ENCODE results near the gene MAMLD1.

Gene MAMLD1

GRCh38 chrX:150531467-150531866 is 168.3 kb downstream of the MAMLD1 start:
- no peak for DNase-seq (ENCODE audit: low spot score)
- no peak for TF ChIP-seq CTCF (IDR thresholded peaks at IDR 0.05; ENCODE audit: extremely low read depth, insufficient read depth, missing control alignments)
- in situ Hi-C loops (cut with MboI; ENCODE audit: low pct_unique_long_range_greater_than_20kb, low sequenced_read_pairs, unreplicated experiment): no loop called here

- no peak for TF ChIP-seq CTCF (IDR thresholded peaks at IDR 0.05; ENCODE audit: extremely low read depth, insufficient read depth, missing control alignments)
- DNase-seq (ENCODE audit: low spot score): no peak
- in situ Hi-C loops (cut with MboI; ENCODE audit: low pct_unique_long_range_greater_than_20kb, low sequenced_read_pairs, unreplicated experiment): no loop called here
Measured at GRCh38 chrX:150533863-150534262, 170.7 kb downstream of the MAMLD1 start.

DNA sequence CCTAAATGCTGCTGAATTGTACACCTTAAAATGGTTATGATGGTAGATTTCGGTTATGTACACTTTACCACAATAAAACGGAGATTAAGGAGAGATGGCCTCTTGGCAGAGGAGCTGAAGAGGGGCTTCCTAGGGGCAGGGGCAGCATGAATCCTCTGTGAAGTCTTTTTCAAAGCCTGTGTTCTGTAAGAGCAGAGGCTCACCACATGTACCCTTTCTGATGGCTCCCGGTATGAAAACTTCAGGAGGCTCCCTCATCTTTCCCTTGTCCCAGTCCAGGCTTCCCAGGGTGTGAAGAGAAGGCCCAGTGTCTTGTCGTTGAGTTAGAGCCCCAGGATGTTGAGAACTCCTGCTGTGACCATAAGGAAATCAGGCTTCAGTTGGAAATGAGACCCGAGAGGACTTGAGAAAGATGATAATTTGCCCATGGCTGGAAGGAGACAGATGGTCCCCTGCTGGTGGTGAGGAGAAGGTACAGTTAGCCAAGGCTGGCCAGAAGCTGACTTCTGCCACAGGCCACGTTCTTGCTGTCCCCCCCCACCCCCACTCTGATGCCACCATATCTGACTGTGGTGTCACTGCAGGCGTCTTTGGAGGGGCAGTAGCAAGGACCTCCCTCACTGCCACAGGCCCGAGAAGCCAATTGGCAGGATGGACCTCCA is 173.5 kb downstream of the MAMLD1 start:
- no peak for DNase-seq (ENCODE audit: low spot score)
- in situ Hi-C loops (cut with MboI; ENCODE audit: low pct_unique_long_range_greater_than_20kb, low sequenced_read_pairs, unreplicated experiment): no loop called here
- peak; percentile 11 for TF ChIP-seq CTCF (IDR thresholded peaks at IDR 0.05; ENCODE audit: extremely low read depth, insufficient read depth, missing control alignments)

DNA sequence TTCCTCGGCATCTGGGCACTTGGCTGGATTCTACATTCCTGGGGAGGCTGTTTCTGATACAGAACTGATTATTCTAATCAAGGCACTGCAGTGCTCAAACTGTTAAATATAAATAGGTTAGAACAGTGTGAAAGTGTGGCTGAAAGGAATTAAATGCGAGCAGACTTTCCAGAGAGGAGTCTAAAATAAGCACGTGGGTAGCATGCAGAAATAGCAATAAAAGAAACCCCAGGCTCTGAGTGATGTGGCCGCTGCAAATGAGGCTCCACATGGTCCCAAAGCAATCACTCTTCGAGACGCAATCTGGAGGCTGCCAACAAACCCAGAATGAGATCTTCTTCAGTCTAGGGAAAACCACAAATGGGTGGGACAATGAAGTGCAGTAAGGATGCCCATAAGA is 174.7 kb downstream of the MAMLD1 start:
- no peak for DNase-seq (ENCODE audit: low spot score)
- in situ Hi-C loops (cut with MboI; ENCODE audit: low pct_unique_long_range_greater_than_20kb, low sequenced_read_pairs, unreplicated experiment): no loop called here
- no peak for TF ChIP-seq CTCF (IDR thresholded peaks at IDR 0.05; ENCODE audit: extremely low read depth, insufficient read depth, missing control alignments)

DNA sequence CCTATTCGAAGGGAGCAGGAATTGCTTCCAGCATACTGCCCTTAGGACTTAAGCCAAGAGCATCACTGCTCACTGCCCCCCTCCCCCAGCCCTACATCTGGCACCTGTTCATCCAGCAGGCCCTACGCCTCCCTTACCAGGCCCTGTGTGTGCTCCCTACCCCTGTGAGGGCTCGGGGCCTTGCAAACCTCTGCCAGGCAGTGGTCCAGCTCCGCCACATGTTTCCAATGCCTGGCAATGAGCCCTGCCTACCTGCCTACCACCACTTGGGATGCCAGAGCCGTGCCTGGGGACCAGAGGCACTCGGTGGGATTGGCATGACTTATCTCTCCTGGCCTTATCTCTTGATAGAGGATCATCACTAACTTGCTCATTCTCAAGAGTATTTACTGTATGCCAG is 177.8 kb downstream of the MAMLD1 start:
- TF ChIP-seq CTCF (IDR thresholded peaks at IDR 0.05; ENCODE audit: extremely low read depth, insufficient read depth, missing control alignments): no peak
- no peak for DNase-seq (ENCODE audit: low spot score)
- in situ Hi-C loops (cut with MboI; ENCODE audit: low pct_unique_long_range_greater_than_20kb, low sequenced_read_pairs, unreplicated experiment): no loop called here

- no peak for TF ChIP-seq CTCF (IDR thresholded peaks at IDR 0.05; ENCODE audit: extremely low read depth, insufficient read depth, missing control alignments)
- DNase-seq (ENCODE audit: low spot score): peak; percentile 43
- in situ Hi-C loops (cut with MboI; ENCODE audit: low pct_unique_long_range_greater_than_20kb, low sequenced_read_pairs, unreplicated experiment): no loop called here
Measured at GRCh38 chrX:150542846-150543229, 179.7 kb downstream of the MAMLD1 start.

All from GM13977 (cell line).